ENCODE results near the gene PTPRN2.
"Not testable (repeated sequence)": the region's sequence is repeated elsewhere in the genome, so short reads cannot be mapped to it uniquely, and the experiment has no call there.

Gene PTPRN2

GRCh38 chr7:158188676-158189075, 398.9 kb downstream of the PTPRN2 start:
- no peak for DNase-seq

DNA sequence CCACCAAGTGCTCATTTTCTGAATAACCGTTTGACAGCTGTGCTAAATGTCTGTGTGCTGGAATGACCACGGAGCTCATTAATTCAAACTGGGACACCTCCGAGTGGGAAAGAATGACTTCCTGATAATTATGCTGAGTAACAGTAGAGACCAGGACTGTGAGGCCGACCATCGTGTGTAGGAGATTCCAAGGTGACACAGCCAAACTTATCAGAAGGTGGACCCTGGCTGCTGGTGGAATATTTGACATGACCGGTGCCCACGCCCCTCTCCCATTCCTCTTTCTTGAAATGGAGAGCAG, 400.0 kb downstream of the PTPRN2 start:
- DNase-seq: no peak

DNA sequence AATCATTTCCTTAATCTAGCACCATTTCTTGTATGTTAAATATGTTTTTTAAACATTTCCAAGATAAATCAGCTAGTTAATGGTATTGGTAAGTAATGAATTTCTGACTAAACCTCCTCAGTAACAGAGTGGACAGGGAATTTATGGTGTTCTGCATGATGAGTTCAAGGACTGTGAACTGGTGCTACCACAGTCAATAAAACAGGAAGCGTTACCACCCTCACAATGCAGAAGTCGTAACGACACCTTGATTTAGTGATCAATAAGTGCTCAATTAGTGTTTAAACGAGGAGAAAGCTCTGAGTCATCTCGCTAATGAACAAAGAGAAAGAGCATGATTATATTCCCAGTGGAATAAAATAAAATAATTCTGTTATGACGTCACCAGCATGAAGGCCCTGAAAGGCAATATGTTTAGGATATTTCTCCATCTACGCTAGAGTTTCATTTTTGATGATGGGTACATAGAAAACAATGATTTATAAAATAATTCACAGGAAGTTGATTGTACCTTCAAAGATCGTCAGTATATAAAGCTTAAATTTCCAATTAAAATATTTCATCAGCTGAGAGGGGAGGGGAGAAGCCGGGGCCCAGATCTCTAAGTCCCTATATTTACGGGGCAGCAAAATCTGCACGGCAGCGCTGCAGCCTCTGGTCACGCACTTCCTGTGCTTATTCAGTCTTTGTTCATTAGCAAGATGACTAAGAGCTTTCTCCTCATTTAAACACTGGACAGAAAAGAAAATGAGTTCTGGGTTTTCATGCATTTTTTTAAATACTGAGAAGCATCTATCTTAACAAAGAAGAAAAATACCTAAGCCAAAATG, 400.5 kb downstream of the PTPRN2 start:
- no peak for DNase-seq

GRCh38 chr7:158186406-158186805, 401.2 kb downstream of the PTPRN2 start:
- DNase-seq: no peak

DNA sequence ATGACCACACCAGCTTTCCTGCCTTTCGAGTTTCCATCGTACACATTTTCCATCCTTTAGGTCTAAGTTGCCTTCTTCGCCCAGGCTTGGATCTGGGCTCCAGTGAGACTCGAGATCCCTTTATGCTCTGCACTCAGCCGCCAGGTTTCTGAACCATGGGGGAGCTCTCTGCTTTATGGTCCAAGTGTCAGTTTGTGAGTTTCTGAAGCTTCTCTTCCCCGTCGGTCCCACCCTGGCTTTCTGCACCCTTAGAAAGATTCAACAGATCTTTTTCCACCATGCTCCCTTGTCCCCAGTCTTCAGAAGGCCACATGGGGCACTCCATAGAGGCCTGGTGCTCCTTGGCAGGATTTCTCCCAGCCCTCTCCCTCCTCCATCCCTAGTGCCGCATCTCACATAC, 402.0 kb downstream of the PTPRN2 start:
- DNase-seq: no peak

DNA sequence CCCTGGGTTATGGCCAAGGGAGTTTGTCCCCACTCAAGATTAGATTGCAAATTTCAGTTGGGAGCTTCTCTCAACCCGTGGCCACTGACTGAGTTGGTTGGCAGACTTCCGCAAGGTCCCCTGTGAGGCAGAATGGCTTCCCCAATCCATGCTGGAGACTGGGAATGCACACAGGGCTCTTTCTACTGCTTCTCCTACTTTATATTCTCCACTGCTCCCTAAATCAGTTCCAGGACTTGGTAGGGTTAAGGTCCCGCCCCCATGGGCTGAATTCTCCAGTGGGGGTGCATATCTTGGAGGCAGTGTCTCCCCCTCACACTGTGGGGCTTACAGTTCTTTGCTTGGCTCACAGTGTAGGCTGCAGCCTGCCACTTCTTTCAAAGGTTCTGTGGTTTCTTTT, 404.2 kb downstream of the PTPRN2 start:
- no peak for DNase-seq

- no peak for DNase-seq
Observed at GRCh38 chr7:158176561-158177173, 411.0 kb downstream of the PTPRN2 start.

- DNase-seq: no peak
Observed at GRCh38 chr7:158175779-158176178, 411.8 kb downstream of the PTPRN2 start.

DNA sequence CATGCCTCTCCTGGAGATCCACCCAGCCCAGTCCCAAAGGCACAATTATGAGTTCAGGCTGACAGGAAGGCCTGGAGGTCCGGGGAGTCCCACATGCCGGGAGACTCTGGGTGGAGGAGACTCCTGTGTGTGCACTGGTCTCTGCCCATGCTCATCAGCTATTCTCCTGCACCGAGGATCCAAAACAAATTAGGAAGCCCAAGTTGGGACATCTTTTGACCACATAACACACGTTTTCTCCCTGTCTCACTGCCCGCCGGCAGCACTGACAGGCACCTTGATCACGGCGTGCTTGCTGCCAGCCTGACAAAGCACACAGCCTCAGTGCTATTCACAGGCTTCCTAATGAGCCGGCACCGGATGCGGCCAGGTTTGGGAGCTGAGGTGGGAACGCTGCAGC, 412.7 kb downstream of the PTPRN2 start:
- DNase-seq: no peak

DNA sequence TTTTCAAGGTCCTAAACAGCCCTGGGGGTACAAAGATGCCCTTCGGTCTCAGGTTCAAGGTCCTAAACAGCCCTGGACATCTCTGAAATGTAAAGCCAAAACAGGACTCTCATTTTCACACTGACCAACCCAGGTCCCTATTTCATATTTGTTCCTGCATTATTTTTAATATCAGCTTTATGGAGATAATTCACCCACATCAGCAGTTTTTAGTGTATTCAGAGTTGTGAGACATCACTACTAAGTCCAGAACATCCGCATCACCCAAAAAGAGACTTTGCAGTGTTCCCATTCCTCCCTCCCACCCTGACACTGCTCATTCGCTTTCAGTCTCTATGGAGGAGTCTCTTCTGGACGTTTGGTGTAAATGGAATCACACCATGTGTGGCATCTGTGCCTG, 420.2 kb downstream of the PTPRN2 start:
- DNase-seq: no peak

DNA sequence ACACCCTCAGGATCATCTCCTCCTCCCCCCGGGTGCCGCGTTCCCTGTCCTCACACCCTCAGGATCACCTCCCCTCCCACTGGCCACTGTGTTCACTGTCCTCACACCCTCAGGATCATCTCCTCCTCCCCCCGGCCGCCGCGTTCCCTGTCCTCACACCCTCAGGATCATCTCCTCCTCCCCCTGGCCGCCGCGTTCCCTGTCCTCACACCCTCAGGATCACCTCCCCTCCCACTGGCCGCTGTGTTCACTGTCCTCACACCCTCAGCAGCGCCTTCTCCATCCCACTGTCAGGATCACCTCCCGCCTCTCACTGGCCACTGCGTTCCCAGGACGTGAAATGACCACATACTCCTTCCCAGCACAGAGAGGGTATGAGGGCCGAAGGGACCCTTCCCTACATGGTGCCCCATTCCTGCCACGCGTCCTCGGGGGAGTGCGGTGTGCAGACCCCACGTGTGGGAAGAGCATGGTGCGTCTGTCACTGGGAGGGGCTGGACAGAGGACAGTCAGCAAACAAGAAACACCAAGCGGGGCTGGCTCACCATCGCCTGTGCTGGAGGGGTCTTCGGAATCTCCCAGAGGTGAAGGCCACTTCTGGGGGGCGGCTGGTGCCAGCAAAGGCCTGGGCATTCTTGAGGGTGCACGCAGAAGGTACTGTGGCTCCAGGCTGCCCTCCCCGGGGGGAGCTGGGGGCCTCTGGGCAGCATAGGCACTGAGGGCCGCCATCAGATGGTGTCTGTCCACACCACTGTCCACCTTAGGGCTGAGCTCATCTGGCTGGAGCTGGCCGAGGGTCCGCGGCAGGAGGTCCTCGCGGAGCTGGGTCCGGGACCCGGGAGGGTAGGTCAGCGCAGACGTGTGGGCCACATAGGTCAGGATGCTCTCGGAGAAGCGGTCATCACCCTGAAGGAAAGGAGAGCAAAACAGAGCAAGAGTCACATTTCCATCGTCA, 421.0 kb downstream of the PTPRN2 start:
- DNase-seq: no peak

GRCh38 chr7:158165711-158166110, 421.9 kb downstream of the PTPRN2 start:
- no peak for DNase-seq

- DNase-seq: no peak
Observed at GRCh38 chr7:158164101-158165095, 423.2 kb downstream of the PTPRN2 start.

DNA sequence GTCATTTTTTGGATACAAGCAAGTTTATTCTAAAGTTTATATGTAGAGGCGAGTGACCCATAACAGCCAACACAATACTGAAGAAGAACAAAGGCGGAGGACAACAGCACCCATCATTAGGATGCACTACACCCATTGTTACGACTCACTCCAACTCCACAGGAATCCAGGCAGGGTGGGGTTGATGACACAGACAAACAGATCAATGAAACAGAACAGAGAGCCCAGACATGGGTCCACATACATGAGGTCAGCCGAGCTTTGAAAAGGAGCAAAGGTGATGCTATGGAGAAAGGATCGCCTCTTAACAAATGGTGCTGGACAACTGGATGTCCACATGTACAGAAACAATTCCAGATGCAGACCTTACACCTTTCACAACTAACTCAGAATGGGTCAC, 426.4 kb downstream of the PTPRN2 start:
- no peak for DNase-seq

- DNase-seq: no peak
Observed at GRCh38 chr7:158160199-158160598, 427.4 kb downstream of the PTPRN2 start.

DNA sequence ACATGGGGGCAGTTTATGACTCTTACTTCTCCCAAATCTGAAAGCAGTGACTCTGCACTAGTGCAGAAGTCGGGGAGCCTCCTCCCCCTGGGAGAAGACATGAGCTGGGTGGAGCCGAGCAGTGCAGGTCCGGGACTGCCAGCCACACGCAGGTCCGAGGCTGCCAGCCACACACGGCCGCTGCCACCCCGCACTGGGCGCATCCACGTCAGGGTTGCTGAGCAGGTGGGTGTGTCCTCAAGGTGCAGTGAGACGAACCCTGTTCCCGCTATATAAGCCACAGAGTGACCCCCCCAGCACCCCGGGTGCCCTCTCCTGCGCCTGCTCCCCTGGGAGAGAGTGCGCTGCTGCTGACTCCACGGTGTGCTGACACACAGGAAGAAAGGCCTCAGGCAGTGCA, 430.2 kb downstream of the PTPRN2 start:
- no peak for DNase-seq

GRCh38 chr7:158151273-158151672, 436.4 kb downstream of the PTPRN2 start:
- DNase-seq: peak; percentile 11 to 14

DNA sequence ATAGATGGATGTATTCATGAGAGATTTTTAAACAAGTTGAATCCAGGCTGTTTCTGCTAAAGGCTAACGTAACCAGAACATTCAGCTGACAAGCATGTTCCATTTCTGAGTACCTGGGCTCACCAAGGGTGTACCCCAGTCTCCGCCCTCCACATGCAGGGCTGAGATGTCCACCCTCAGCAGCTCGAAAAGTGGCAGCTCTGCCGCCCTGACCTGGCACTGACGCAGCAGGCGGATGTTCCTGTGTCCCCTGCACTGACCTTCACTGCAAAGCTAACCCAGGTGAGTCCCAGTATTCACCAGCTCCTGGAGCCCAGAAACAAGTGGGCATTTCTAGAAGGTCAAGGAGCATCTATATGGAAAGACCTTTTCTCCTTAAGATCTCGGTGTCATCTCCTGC, 437.4 kb downstream of the PTPRN2 start:
- DNase-seq: no peak

DNA sequence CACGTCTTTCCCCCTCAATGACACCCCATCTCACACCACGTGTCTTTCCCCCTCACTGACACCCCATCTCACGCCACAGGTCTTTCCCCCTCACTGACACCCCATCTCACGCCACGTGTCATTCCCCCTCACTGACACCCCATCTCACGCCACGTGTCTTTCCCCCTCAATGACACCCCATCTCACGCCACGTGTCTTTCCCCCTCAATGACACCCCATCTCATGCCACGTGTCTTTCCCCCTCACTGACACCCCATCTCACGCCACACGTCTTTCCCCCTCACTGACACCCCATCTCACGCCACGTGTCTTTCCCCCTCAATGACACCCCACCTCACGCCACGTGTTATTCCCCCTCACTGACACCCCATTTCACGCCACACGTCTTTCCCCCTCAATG, 440.2 kb downstream of the PTPRN2 start:
- not testable (repeated sequence) for DNase-seq

GRCh38 chr7:158145370-158145769, 442.3 kb downstream of the PTPRN2 start:
- DNase-seq: no peak

DNA sequence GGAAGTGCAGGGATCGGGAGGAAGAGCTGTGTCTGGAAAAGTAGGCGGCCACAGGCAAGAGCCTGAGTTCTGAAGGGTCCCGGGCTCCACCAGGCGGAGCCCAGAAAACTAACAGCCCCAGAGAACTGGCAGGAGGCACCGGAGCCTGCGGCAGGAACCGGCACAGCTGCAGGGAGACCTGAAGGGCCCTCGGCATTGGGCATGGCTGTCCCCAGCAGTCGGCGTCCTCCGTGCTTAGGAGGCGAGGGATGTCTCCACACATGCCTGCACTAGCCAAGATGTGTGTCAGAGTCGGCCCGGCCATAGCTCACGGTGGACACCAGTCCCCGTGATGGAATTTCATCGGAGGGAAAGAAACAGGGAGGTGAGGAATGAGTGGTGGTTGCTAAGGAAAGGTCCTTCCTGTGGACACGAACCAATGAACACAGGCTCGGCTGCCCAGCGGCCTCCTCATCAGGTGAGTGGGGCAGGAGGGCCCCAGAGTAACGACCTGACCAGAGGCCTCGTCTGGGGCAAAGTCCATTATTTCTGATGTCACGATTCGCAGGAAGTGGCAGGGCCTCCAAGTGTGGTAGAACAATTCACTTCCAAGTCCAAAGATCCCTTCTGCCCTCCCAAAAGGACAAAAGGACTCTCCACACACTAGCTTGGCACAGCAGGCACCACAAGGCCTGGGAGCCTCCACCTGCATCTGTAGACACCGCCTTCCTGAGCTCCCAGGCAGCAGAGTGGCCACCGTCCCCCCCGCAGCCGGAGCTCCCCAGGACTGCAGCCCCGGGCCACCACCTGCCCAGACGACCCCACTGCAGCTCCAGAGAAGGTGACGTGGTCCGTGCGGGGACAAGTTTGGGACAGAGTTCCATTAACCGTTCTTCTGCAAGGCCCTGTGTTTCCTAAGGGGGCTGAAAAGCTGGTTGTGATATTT, 444.2 kb downstream of the PTPRN2 start:
- no peak for DNase-seq
